Large intestine (tissue), 3 donors: ENCODE results near the gene DNPEP. TPM values are rescaled to one million over a fixed set of nuclear protein-coding genes. Genes with fewer than 3 reads are reported as not detected.
"Not testable (repeated sequence)": the region's sequence is repeated elsewhere in the genome, so short reads cannot be mapped to it uniquely, and the experiment has no call there.

Experiments
- DNase-seq, 2 donors: peaks; one replicate each; pipeline versions ENCODE4 v3.0.0 to v3.0.0-alpha.2; 2013
- H3K27ac ChIP-seq: one replicate; pipeline ENCODE4 v1.5.1; 2013; ENCODE audit warnings: low read length
- H3K27me3 ChIP-seq: 2 replicates; pipeline ENCODE4 v1.6.1; 2013; ENCODE audit warnings: low read length; ENCODE audit not compliant: control insufficient read depth, insufficient read depth
- H3K36me3 ChIP-seq: 2 replicates; pipeline ENCODE4 v1.6.1; 2013; ENCODE audit warnings: low read length; ENCODE audit not compliant: control insufficient read depth, insufficient read depth
- H3K4me1 ChIP-seq: one replicate; pipeline ENCODE4 v1.6.1; 2013; ENCODE audit warnings: low read length; ENCODE audit not compliant: control insufficient read depth, insufficient read depth
- H3K4me3 ChIP-seq: one replicate; pipeline ENCODE4 v1.5.1; 2013; ENCODE audit warnings: low read length
- H3K9me3 ChIP-seq: one replicate; pipeline ENCODE4 v1.6.1; 2013; ENCODE audit warnings: mild to moderate bottlenecking, low read depth, low read length, moderate library complexity; ENCODE audit not compliant: control insufficient read depth
- WGBS: methylation state at CpG from one replicate; pipeline ENCODE4 v1.1.5; 2013; ENCODE audit warnings: low lambda C conversion rate; ENCODE audit not compliant: insufficient coverage; 5-methylcytosine and 5-hydroxymethylcytosine counted together
- polyA plus RNA-seq: library from polyadenylated mRNA; unstranded; fragments of 120-200 nt; gene quantifications from one replicate; pipeline ENCODE4 v1.2.1, GENCODE V29; 2013

The DNPEP gene
- polyA plus RNA-seq, 1 donor = 149 TPM

GRCh38 chr2:219409619-219410018 is 21.9 kb upstream of the DNPEP start:
- no peak for DNase-seq
- Histone ChIP-seq H3K36me3 (no peaks in the 10 kb centered on the region), H3K4me1 (peaks cover 6% of the 10 kb centered on the region), H3K27me3 (peaks cover 7% of the 10 kb centered on the region), H3K9me3 (no peaks in the 10 kb centered on the region), H3K4me3 (no peak overlapping the region), H3K27ac (peak overlapping the region; percentile 67)
- no CpG with 5 or more reads among the region's 5 CpGs for WGBS

- Histone ChIP-seq H3K4me3 (no peak overlapping the region), H3K36me3 (no peaks in the 10 kb centered on the region), H3K4me1 (peaks cover 6% of the 10 kb centered on the region), H3K9me3 (no peaks in the 10 kb centered on the region), H3K27ac (peak overlapping the region; percentile 67), H3K27me3 (peaks cover 3% of the 10 kb centered on the region)
- WGBS = no CpG with 5 or more reads among the region's 8 CpGs
- no peak for DNase-seq
Observed at GRCh38 chr2:219408631-219409030, 20.9 kb upstream of the DNPEP start.

GRCh38 chr2:219408204-219408603 is 20.5 kb upstream of the DNPEP start:
- H3K9me3 ChIP-seq = no peaks in the 10 kb centered on the region
- peaks cover 1% of the 10 kb centered on the region for H3K27me3 ChIP-seq
- peak overlapping the region; percentile 60 for H3K27ac ChIP-seq
- no CpG with 5 or more reads among the region's 5 CpGs for WGBS
- H3K4me1 ChIP-seq = peaks cover 6% of the 10 kb centered on the region
- H3K36me3 ChIP-seq = no peaks in the 10 kb centered on the region
- DNase-seq = no peak
- H3K4me3 ChIP-seq = no peak overlapping the region

- H3K4me1 ChIP-seq, H3K4me3 ChIP-seq: not testable (repeated sequence)
Observed at GRCh38 chr2:219407343-219407742, 19.6 kb upstream of the DNPEP start.

GRCh38 chr2:219406861-219407230 is 19.1 kb upstream of the DNPEP start:
- no CpG with 5 or more reads among the region's 3 CpGs for WGBS
- no peaks in the 10 kb centered on the region for H3K27me3 ChIP-seq
- no peak overlapping the region for H3K4me3 ChIP-seq
- H3K4me1 ChIP-seq = peaks cover 9% of the 10 kb centered on the region
- no peaks in the 10 kb centered on the region for H3K9me3 ChIP-seq
- DNase-seq = peak in 1 of 2 donors; percentile 41
- H3K27ac ChIP-seq = peak overlapping the region; percentile 60
- H3K36me3 ChIP-seq = no peaks in the 10 kb centered on the region

More at GRCh38 chr2:219407343-219407742, 19.6 kb upstream of the DNPEP start:
- H3K27me3 ChIP-seq, H3K36me3 ChIP-seq, DNase-seq, H3K9me3 ChIP-seq: not testable (repeated sequence)
- WGBS = no CpG with 5 or more reads among the region's 5 CpGs
- peak overlapping the region; percentile 60 for H3K27ac ChIP-seq

- H3K9me3 ChIP-seq = no peaks in the 10 kb centered on the region
- peak overlapping the region; percentile 17 for H3K27ac ChIP-seq
- no peaks in the 10 kb centered on the region for H3K27me3 ChIP-seq
- no peaks in the 10 kb centered on the region for H3K36me3 ChIP-seq
- no peak for DNase-seq
- WGBS = no CpG with 5 or more reads among the region's 7 CpGs
- no peak overlapping the region for H3K4me3 ChIP-seq
- H3K4me1 ChIP-seq = peaks cover 9% of the 10 kb centered on the region
Observed at GRCh38 chr2:219405958-219406860, 18.5 kb upstream of the DNPEP start.

GRCh38 chr2:219405451-219405850 is 17.7 kb upstream of the DNPEP start:
- Histone ChIP-seq H3K4me3 (no peak overlapping the region), H3K27me3 (no peaks in the 10 kb centered on the region), H3K9me3 (no peaks in the 10 kb centered on the region), H3K36me3 (no peaks in the 10 kb centered on the region), H3K4me1 (peaks cover 14% of the 10 kb centered on the region), H3K27ac (peak overlapping the region; percentile 17)
- no peak for DNase-seq
- WGBS = no CpG with 5 or more reads among the region's 9 CpGs

GRCh38 chr2:219404954-219405353 is 17.2 kb upstream of the DNPEP start:
- Histone ChIP-seq H3K4me1 (peaks cover 17% of the 10 kb centered on the region), H3K4me3 (no peak overlapping the region), H3K36me3 (no peaks in the 10 kb centered on the region), H3K9me3 (no peaks in the 10 kb centered on the region), H3K27ac (peak overlapping the region; percentile 3), H3K27me3 (no peaks in the 10 kb centered on the region)
- no CpG with 5 or more reads among the region's 7 CpGs for WGBS
- no peak for DNase-seq

- WGBS = no CpG with 5 or more reads among the region's 10 CpGs
- H3K9me3 ChIP-seq = no peaks in the 10 kb centered on the region
- H3K27me3 ChIP-seq = no peaks in the 10 kb centered on the region
- H3K27ac ChIP-seq = no peak overlapping the region
- no peak for DNase-seq
- H3K4me3 ChIP-seq = no peak overlapping the region
- no peaks in the 10 kb centered on the region for H3K36me3 ChIP-seq
- peaks cover 23% of the 10 kb centered on the region for H3K4me1 ChIP-seq
Observed at GRCh38 chr2:219404291-219404910, 16.7 kb upstream of the DNPEP start.

GRCh38 chr2:219403861-219404260 is 16.1 kb upstream of the DNPEP start:
- WGBS = no CpG with 5 or more reads among the region's 9 CpGs
- no peak for DNase-seq

More at GRCh38 chr2:219403861-219404260, 16.1 kb upstream of the DNPEP start:
- Histone ChIP-seq H3K27me3 (no peaks in the 10 kb centered on the region), H3K36me3 (no peaks in the 10 kb centered on the region), H3K4me1 (peaks cover 28% of the 10 kb centered on the region), H3K4me3 (no peak overlapping the region), H3K9me3 (no peaks in the 10 kb centered on the region), H3K27ac (no peak overlapping the region)
